ENCODE results near the gene CACNA1B.
"Not testable (repeated sequence)": the region's sequence is repeated elsewhere in the genome, so short reads cannot be mapped to it uniquely, and the experiment has no call there.

CACNA1B gene

DNA sequence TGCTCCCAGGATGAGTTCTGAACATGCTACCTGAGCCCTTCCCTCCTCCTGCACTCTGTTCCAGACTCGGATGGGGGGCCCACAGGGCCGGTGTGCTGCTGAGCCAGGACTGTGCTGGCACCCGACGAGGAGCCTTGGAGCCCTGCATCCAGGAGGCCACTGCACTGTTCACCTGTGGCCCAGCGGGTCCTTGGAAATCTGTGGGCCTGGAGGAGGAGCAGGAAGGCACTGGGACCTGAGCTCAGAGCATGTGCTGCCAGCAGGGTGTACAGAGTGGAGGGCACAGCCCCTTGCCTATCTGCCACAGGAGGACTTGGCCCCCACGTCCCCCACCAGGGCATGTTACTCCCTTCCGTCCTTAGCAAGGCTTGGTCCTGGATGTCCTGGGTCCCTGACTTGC lies 265.9 kb downstream of the CACNA1B start:
- DNase-seq (ENCODE audit: low spot score), result not testable (repeated sequence)

DNA sequence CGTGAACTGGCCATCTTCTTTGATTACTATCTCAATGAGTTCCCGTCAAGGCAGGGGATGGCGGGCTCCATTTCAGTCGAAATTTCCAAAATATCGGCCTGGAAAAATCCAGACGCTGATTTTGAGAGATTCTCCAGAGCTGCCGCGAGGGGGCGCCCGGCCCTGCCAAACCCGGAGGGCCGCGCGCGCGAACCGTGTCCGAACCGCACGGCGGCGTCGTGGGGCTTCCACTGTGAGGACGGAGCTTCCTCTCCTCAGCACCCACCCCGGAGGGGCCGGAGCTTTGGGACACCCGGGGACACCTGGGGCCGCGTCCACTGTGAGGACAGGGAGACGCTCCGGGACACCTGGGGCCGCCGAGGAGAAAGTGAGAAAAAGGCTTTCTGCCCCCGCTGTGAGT lies 270.0 kb downstream of the CACNA1B start:
- DNase-seq (ENCODE audit: low spot score), result not testable (repeated sequence)

DNA sequence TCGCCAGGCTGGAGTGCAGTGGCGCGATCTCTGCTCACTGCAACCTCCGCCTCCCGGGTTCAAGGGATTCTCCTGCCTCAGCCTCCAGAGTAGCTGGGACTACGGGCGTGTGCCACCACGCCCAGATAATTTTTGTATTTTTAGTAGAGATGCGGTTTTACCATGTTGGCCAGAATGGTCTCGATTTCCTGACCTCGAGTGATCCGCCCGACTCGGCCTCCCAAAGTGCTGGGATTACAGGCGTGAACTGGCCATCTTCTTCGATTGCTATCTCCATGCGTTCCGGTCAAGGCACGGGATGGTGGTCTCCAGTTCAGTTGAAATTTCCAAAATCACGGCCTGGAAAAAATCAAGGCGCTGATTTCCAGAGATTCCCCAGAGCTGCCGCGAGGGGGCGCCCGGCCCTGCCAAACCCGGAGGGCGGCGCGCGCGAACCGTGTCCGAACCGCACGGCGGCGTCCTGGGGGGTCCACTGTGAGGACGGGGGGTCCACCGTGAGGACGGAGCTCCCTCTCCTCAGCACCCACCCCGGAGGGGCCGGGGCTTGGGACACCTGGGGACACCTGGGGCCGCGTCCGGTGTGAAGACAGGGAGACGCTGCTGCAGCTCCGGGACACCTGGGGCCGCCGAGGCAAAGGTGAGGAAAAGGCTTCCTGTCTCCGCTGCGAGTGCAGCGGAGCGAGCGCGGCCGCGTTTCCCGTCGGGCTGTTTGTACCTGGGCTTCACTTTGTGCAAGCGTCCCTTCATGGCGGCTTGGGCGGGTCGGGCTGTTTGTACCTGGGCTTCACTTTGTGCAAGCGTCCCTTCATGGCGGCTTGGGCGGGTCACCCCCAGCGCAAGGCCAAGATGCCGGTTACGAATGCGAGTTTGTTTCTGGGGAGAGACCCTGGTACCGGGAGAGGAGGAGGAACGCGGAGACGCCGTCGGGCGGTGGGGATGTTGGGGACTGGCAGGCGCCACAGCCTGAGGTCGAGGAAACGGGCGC lies 272.4 kb downstream of the CACNA1B start:
- not testable (repeated sequence) for DNase-seq (ENCODE audit: low spot score)

DNA sequence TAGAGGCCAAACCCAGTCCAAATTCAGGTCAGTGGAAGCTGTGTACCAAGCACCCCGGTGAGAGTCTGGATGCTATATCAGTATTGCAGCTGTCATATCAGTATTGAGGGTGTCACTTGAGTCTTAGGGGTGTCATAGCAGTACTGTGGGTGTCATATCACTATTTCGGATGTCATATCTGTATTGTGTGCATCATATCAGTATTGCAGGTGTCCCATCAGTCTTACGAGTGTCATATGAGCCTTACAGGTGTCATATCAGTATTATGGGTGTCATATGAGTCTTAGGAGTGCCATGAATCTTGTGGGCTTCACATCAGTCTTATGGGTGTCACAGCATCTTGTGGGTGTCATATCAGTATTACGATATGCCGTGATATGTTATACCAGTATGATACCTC lies 278.2 kb downstream of the CACNA1B start:
- DNase-seq (ENCODE audit: low spot score), result not testable (repeated sequence)

DNA sequence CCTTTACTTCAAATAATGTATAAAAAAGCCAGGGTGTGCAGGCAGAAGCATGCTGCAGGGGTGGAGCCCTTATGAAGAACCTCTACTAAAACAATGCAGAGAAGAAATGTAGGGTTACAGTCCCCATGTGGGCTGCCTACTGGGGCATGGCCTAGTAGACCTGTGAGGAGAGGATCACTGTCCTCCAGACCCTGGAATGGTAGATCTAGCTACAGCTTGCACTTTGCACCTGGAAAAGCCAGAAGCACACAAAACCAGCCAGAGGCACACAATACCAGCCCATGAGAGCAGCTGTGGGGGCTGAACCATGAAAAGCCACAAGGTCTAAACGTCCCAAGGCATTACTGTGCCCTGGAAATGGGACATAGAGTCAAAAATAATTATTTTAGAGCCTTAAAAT lies 289.2 kb downstream of the CACNA1B start:
- DNase-seq (ENCODE audit: low spot score), result not testable (repeated sequence)
